ENCODE data around the gene PHACTR3.

The PHACTR3 gene

DNA sequence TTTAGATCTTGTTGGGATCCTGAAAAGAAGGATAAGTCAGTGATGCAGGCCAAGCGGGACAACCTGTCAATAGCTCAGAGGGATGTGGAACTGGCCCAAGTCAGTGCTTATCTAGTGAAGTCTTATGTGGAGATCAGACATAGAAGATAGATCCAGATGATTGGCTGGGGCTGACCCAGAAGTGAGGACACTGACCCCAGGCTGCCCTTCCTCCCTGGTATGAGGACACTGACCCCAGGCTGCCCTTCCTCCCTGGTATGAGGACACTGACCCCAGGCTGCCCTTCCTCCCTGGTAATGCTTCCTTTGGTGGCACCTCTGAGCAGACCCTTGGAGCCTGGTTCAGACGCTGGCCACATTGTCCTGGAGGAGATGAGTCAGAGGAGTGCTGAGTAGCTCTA lies 159.7 kb downstream of the PHACTR3 start:
- DNase-seq: no peak

- DNase-seq: no peak
These were observed 161.3 kb downstream of the PHACTR3 start for GRCh38 chr20:59765599-59766177.

DNA sequence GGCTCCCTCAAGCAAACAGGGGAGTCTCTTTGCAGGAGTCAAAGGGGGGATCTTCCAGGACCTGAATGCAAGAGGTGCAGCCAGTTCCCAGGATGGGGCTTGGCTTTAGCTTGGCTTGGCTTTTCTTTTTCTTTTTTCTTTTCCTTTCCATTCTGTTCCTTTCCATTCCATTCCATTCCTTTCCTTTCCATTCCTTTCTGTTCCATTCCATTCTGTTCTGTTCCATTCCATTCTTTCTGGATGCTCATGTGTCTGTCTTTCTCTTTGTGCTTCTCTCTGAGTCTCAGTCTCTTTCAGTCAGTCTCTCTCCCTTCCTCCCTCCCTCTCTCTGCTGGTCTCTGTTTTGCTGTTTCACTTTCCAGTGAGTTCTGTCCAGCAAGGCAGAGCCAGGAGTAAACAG lies 163.3 kb downstream of the PHACTR3 start:
- DNase-seq: no peak

- DNase-seq: no peak
These were observed 165.9 kb downstream of the PHACTR3 start for GRCh38 chr20:59770270-59770669.

DNA sequence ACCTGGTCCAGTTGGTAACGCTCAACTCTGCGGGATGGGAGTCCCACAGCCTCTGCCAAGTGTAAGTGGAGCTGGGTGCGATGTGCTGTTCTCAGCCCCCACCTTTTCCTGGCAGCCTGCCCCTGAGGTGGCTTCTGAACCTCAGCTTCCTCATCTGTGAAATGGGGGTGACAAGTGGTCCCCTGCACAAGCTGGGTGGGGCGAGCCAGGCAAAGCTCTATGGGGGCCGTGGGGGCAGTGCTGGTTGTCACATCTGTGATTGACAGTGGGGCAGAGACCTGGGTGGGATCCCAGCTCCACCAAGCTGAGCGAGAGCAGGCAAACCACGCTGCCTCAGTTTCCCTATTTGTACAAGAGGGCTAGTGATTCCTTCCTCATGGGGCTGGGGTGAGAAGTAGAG lies 166.5 kb downstream of the PHACTR3 start:
- DNase-seq: no peak

DNA sequence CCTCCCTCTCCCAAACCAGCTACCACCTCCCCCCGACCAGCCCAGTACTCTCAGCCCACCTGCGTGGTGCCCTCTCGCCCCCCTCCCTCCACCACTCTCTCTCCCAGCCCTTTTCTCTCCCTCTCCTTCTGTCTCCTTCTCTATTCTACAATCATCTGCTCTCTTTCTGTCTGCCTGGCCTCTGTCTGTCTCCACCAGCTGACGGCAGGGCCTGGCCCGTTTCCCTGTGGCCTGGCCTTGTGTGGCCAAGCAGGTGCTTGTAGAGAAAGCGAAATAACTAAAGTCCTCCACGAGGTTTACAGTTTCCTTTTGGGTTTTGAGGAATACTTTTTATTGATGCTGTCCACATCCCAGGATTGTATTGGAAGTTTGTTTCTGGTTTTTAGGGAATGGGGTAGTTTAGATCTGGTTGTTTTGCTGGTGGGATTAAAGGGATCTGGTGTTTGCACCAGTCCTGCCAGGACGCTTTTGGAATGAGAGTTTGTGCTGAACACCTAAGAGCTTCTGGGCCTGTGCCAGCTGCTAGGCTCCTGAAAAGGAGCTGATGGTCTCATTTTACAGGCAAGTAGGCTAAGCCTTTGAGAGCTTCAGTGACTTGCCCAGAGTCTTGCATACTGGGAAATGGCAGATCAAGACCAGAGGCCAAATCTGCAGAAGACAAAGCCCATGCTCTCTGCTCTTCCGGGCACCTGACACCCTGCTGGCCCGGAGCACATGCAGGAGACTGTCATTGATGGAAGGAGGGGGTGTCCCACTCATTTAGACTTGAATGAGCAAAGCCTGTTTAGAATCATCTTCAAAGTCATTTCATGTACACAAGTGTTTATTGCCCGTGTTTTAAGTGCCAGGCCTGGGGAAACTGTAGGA lies 167.4 kb downstream of the PHACTR3 start:
- DNase-seq: no peak

DNA sequence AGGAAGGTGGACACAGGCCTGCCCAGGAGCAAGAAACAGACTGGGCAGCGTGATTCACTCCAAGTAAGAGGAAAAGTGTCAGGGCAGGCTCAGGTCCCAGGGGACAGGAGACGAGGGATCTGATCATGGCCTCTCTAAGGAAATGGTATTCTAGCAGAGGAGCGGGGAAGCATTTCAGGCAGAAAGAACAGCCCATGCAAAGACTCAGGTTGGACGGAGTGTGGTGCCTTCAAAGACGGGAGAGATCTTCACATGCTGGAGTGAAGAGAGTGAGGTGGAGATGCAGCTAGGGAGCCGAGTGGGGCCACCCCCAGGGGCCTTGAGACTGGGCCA lies 168.0 kb downstream of the PHACTR3 start:
- DNase-seq: no peak

- no peak for DNase-seq
These were observed 168.9 kb downstream of the PHACTR3 start for GRCh38 chr20:59772931-59773913.

GRCh38 chr20:59774204-59774641 lies 169.9 kb downstream of the PHACTR3 start:
- no peak for DNase-seq

- no peak for DNase-seq
These were observed 170.8 kb downstream of the PHACTR3 start for GRCh38 chr20:59774921-59775686.

DNA sequence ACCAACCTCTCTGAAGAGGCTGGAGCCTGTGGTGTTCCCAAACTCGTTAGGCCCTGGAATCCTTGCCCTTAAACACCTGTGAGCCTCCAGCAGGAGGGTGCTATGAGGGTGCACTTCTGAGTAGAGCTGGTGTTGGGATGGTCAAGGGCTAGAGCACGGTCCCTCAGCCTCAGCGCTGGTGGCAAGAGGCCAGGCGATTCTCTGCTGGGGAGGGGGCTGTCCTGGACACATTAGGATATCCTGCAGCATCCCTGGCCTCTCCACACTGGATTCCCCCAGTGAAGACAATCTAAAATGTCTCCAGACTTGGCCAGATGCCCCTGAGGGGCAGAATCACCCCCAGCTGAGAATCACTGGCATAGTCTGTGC lies 171.3 kb downstream of the PHACTR3 start:
- no peak for DNase-seq

DNA sequence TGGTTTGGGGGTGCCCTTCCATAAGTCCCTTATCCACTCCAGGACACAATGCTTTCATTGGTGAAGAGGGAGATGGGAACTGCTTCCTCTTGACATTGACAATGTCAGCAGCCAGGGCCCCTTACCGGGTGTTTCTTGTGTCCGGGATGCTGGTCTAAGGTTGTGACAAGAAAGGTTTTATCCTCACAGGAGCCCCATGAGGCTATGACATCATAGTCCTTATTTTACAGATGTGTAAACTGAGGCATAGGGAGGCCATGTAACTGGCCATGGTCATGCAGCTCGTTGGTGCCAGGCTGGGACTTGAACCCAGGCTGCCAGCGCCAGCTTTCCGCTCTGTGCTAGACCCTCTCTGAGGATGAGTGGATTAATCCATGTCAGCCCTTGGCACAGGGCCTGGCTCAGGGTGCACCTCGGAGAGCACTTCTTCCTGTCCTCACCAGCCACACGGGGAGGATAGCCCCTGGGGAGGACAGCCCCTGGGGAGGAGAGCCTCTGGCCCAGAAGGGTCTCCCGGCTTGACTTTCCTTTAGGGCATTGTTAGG lies 171.8 kb downstream of the PHACTR3 start:
- no peak for DNase-seq

GRCh38 chr20:59776626-59777330 lies 172.4 kb downstream of the PHACTR3 start:
- no peak for DNase-seq

DNA sequence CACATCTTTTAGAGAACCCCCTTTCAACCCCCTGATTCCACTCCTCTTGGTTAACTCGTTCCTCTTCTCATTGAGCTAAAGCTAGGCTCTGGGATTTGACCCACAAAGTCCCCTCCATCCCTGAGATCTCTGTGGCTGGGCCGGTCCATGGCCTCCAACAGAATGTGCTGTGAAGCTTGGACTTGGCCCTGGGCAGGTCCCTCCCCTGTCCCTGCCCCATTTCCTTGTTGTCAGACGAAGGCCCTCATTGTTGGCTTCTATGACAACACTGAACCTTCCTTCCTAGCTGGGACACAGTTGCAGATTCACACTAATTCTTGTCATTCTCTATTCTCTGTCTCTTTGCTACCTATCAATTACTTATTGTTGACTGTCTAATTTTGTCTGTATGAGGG lies 173.0 kb downstream of the PHACTR3 start:
- no peak for DNase-seq

DNA sequence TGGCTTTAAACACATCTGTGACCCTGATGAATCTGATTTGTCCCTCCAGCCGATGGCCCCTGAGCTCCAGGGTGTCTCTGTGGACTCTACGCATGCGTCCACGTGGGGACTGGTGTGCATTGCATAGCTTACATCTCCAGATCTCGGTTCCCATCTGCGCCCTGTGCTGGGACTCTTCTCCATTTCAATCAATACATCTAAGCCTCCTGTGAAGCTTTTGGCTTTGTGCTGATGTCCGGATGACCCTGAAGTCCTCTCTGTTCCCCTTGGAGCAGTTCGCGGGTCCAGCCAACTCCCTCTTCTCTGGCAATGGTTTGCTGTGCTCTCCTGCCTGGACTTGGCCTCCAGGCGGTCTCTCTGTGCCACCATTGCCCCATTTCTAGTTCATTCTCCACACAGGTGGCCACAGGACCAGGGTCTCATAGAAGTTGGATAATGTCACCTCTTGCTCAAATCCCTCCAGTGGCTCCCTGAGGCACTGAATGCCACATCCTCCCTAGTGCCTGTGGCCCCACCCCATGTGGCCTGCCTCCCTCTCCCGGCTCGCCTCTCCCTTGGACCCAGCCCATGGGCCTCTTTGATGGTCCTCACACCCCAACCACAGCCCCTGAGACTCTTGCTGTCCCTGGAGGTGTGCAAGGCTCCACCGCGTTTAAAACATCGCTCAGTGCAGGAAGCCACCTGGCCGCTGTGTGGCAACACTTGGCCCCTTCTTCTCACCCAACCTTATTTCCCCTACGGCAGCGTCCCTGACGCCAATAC lies 173.7 kb downstream of the PHACTR3 start:
- no peak for DNase-seq

GRCh38 chr20:59778615-59779200 lies 174.4 kb downstream of the PHACTR3 start:
- no peak for DNase-seq

- DNase-seq: no peak
These were observed 175.5 kb downstream of the PHACTR3 start for GRCh38 chr20:59779656-59780380.

GRCh38 chr20:59780494-59781185 lies 176.3 kb downstream of the PHACTR3 start:
- no peak for DNase-seq

GRCh38 chr20:59781226-59781625 lies 176.9 kb downstream of the PHACTR3 start:
- DNase-seq: no peak

Measured in activated CD8-positive, alpha-beta memory T cell treated with anti-CD3 and anti-CD28 coated beads, Interleukin-2, amount 50 U/mL, for 4 hours (primary cell).